Mucosa of rectum (tissue), 2 donors: ENCODE measurements around the gene TKT.

Source experiments
- H3K27ac ChIP-seq, 2 donors: one replicate each; pipeline ENCODE4 v1.7.0; 2013; ENCODE audit warnings: inconsistent platforms in 2 of 2, low read depth in 2 of 2, low read length in 2 of 2
- H3K27me3 ChIP-seq, 2 donors: one replicate each; pipeline ENCODE4 v1.7.0; 2013; ENCODE audit warnings: low read length in 2 of 2; ENCODE audit not compliant: control insufficient read depth in 2 of 2, insufficient read depth in 2 of 2
- H3K36me3 ChIP-seq, 2 donors: one replicate each; pipeline ENCODE4 v1.7.0; 2013; ENCODE audit warnings: low read length in 2 of 2; ENCODE audit not compliant: control insufficient read depth in 2 of 2, insufficient read depth in 2 of 2
- H3K4me1 ChIP-seq, 2 donors: one replicate each; pipeline ENCODE4 v1.7.0; 2013; ENCODE audit warnings: low read length in 2 of 2, mild to moderate bottlenecking in 1 of 2; ENCODE audit not compliant: control insufficient read depth in 2 of 2, insufficient read depth in 2 of 2
- H3K4me3 ChIP-seq, 2 donors: one replicate each; pipeline ENCODE4 v1.7.0; 2013; ENCODE audit warnings: low read length in 2 of 2
- H3K9ac ChIP-seq, 2 donors: one replicate each; pipeline ENCODE4 v1.7.0; 2013; ENCODE audit warnings: low read length in 2 of 2, low read depth in 1 of 2, mild to moderate bottlenecking in 1 of 2
- H3K9me3 ChIP-seq, 2 donors: one replicate each; pipeline ENCODE4 v1.7.0; 2013; ENCODE audit warnings: low read length in 2 of 2; ENCODE audit not compliant: control insufficient read depth in 2 of 2
- donor health status: healthy.
- donor health status: Normal muscosa, but diverticular disease.

TKT gene

DNA sequence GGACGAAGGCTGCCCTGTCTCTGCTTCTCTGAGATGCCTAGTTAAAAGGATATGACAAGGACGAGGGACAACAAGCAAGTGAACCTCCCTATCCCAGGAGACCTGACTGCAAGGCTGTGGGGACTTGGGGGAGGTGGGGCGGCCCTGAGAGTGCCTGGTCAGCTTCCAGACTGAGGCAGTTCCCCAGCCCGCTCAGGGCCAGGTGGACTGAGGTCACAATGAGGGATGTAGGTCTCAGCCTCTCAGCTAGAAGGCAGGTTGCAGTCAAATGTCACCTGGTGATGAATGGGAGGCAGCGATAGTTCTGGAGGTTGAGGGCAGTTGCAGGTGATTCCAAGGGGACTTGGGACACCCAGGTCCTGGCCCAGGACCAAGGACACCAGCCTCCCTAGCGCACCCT, 30.6 kb downstream of the TKT start:
- Histone ChIP-seq H3K27ac (no peak overlapping the region), H3K9me3 (no peaks in the 10 kb centered on the region), H3K36me3 (peaks cover 56 to 68% of the 10 kb centered on the region in 2 donors), H3K4me1 (no peaks in the 10 kb centered on the region), H3K9ac (no peak overlapping the region), H3K4me3 (no peak overlapping the region), H3K27me3 (no peaks in the 10 kb centered on the region)

GRCh38 chr3:53224536-53224935, 31.3 kb downstream of the TKT start:
- no peak overlapping the region for H3K4me3 ChIP-seq
- H3K9ac ChIP-seq = no peak overlapping the region
- H3K27me3 ChIP-seq = no peaks in the 10 kb centered on the region
- no peaks in the 10 kb centered on the region for H3K4me1 ChIP-seq
- no peak overlapping the region for H3K27ac ChIP-seq
- no peaks in the 10 kb centered on the region for H3K9me3 ChIP-seq
- H3K36me3 ChIP-seq = peaks cover 52 to 62% of the 10 kb centered on the region in 2 donors

- Histone ChIP-seq H3K4me1 (no peaks in the 10 kb centered on the region), H3K36me3 (peaks cover 47 to 57% of the 10 kb centered on the region in 2 donors), H3K4me3 (no peak overlapping the region), H3K9ac (no peak overlapping the region), H3K9me3 (no peaks in the 10 kb centered on the region), H3K27me3 (no peaks in the 10 kb centered on the region), H3K27ac (no peak overlapping the region)
These were observed 31.8 kb downstream of the TKT start for GRCh38 chr3:53224026-53224425.

DNA sequence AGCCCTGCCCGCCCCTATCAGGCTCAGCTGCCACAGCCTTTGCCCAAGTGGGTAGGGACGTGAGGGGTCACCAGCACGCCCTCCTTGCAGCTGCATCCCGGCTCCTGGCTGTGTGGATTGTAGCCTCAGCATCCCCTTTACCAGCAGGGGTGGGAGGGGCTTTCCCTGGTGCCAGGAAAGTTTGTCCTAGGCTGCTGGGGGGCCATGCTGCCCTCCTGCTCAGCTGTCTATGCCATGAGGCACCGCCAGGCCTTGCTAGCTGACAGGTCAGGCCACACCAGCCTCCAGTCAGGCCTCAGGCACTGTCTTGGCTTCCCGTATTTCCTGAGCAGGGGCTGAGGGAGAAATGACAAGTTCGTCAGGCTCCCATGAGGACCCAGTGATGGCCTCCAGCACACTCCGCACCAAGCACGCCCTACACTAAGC, 32.3 kb downstream of the TKT start:
- Histone ChIP-seq H3K36me3 (peaks cover 42 to 53% of the 10 kb centered on the region in 2 donors), H3K4me3 (no peak overlapping the region), H3K27me3 (no peaks in the 10 kb centered on the region), H3K4me1 (no peaks in the 10 kb centered on the region), H3K9ac (no peak overlapping the region), H3K27ac (no peak overlapping the region), H3K9me3 (no peaks in the 10 kb centered on the region)

DNA sequence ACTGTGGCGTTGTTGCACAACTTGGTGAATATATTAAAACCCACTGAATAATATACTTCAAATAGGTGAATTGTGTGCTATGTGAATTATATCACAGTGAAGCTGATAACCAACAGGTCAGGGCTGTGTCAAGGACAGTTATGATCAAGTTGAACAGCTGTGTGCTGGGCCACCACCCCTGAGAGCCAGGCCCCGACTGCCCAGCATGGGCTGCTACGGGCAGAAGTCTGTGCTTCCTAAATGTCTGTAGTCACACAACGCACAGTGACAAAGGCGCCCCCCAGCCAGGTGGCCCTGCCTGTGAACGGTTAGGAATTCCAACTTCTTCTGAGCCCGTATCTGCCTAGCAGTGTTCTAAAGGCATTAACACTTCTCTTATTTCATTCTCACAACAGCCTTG, 32.8 kb downstream of the TKT start:
- no peaks in the 10 kb centered on the region for H3K27me3 ChIP-seq
- no peak overlapping the region for H3K27ac ChIP-seq
- H3K9me3 ChIP-seq = no peaks in the 10 kb centered on the region
- H3K36me3 ChIP-seq = peaks cover 37 to 47% of the 10 kb centered on the region in 2 donors
- no peak overlapping the region for H3K9ac ChIP-seq
- no peaks in the 10 kb centered on the region for H3K4me1 ChIP-seq
- H3K4me3 ChIP-seq = no peak overlapping the region

DNA sequence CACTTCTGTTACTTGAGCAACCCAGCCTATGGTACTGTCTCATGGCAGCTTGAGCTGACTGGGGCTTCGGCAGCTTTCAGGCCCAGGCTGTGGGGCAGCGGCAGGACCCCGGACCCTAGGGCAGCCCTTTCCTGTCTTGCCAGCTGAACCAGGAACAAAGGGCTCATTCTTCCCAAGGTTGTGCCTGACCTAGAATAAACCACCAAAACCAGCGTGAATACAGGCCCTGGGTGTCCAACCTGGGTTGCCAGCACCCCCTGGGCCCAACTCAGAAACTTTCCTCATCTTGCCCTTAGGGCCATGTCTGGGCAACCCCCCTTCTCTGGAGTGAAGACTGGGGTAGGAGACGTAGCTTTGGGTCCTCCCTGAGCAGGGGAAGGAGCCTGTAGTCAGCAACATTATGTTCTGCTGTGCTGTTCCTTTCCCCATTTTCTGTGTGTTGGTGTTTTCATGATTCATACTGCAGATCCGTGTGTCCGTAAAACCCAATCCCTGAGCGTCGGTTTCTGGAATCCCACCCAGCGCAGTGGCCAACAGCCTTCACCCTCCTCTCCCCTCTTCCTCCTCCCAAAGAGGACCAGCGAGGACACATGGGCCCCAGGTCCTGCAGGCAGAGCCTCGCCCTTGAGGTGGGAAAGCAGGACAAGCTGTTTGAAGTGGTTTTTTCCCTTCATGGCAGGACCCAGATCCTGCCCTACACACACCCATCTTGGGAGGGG, 33.5 kb downstream of the TKT start:
- H3K9me3 ChIP-seq = no peaks in the 10 kb centered on the region
- no peak overlapping the region for H3K9ac ChIP-seq
- no peaks in the 10 kb centered on the region for H3K27me3 ChIP-seq
- no peak overlapping the region for H3K4me3 ChIP-seq
- H3K4me1 ChIP-seq = no peaks in the 10 kb centered on the region
- H3K27ac ChIP-seq = no peak overlapping the region
- peaks cover 30 to 40% of the 10 kb centered on the region in 2 donors for H3K36me3 ChIP-seq

GRCh38 chr3:53221827-53222182, 34.0 kb downstream of the TKT start:
- no peak overlapping the region for H3K4me3 ChIP-seq
- no peaks in the 10 kb centered on the region for H3K27me3 ChIP-seq
- H3K4me1 ChIP-seq = no peaks in the 10 kb centered on the region
- H3K36me3 ChIP-seq = peaks cover 24 to 35% of the 10 kb centered on the region in 2 donors
- H3K9ac ChIP-seq = no peak overlapping the region
- H3K27ac ChIP-seq = no peak overlapping the region
- no peaks in the 10 kb centered on the region for H3K9me3 ChIP-seq

- Histone ChIP-seq H3K36me3 (peaks cover 20 to 30% of the 10 kb centered on the region in 2 donors), H3K27me3 (no peaks in the 10 kb centered on the region), H3K9me3 (no peaks in the 10 kb centered on the region), H3K27ac (no peak overlapping the region), H3K4me3 (no peak overlapping the region), H3K9ac (no peak overlapping the region), H3K4me1 (no peaks in the 10 kb centered on the region)
These were observed 34.5 kb downstream of the TKT start for GRCh38 chr3:53221345-53221744.

- H3K9me3 ChIP-seq = no peaks in the 10 kb centered on the region
- H3K4me1 ChIP-seq = no peaks in the 10 kb centered on the region
- H3K9ac ChIP-seq = no peak overlapping the region
- H3K4me3 ChIP-seq = no peak overlapping the region
- H3K36me3 ChIP-seq = peaks cover 13 to 17% of the 10 kb centered on the region in 2 donors
- no peaks in the 10 kb centered on the region for H3K27me3 ChIP-seq
- H3K27ac ChIP-seq = no peak overlapping the region
These were observed 35.8 kb downstream of the TKT start for GRCh38 chr3:53219895-53220483.

- peaks cover 0 to 3% of the 10 kb centered on the region in 2 donors for H3K36me3 ChIP-seq
These were observed 37.7 kb downstream of the TKT start for GRCh38 chr3:53218131-53218530.

More at GRCh38 chr3:53218131-53218530, 37.7 kb downstream of the TKT start:
- Histone ChIP-seq H3K9me3 (no peaks in the 10 kb centered on the region), H3K27ac (no peak overlapping the region), H3K4me1 (no peaks in the 10 kb centered on the region), H3K4me3 (no peak overlapping the region), H3K27me3 (no peaks in the 10 kb centered on the region), H3K9ac (no peak overlapping the region)
